HG03139 (cell line): Measurements from ENCODE around the gene CFAP58.

Source experiments
- ATAC-seq: cut with Tn5 transposase; IDR thresholded peaks from one replicate; pipeline ENCODE4 v1.9.1; 2021; ENCODE audit not compliant: unreplicated experiment

The CFAP58 gene, protein sequence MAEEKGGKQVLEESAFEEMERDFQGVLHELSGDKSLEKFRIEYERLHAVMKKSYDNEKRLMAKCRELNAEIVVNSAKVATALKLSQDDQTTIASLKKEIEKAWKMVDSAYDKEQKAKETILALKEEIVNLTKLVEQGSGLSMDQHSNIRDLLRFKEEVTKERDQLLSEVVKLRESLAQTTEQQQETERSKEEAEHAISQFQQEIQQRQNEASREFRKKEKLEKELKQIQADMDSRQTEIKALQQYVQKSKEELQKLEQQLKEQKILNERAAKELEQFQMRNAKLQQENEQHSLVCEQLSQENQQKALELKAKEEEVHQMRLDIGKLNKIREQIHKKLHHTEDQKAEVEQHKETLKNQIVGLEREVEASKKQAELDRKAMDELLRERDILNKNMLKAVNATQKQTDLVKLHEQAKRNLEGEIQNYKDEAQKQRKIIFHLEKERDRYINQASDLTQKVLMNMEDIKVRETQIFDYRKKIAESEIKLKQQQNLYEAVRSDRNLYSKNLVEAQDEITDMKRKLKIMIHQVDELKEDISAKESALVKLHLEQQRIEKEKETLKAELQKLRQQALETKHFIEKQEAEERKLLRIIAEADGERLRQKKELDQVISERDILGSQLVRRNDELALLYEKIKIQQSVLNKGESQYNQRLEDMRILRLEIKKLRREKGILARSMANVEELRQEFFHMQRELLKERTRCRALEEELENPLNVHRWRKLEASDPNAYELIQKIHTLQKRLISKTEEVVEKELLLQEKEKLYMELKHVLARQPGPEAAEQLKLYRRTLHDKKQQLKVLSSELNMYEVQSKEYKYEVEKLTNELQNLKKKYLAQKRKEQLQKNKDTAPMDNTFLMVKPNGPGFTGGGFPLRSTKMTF

DNA sequence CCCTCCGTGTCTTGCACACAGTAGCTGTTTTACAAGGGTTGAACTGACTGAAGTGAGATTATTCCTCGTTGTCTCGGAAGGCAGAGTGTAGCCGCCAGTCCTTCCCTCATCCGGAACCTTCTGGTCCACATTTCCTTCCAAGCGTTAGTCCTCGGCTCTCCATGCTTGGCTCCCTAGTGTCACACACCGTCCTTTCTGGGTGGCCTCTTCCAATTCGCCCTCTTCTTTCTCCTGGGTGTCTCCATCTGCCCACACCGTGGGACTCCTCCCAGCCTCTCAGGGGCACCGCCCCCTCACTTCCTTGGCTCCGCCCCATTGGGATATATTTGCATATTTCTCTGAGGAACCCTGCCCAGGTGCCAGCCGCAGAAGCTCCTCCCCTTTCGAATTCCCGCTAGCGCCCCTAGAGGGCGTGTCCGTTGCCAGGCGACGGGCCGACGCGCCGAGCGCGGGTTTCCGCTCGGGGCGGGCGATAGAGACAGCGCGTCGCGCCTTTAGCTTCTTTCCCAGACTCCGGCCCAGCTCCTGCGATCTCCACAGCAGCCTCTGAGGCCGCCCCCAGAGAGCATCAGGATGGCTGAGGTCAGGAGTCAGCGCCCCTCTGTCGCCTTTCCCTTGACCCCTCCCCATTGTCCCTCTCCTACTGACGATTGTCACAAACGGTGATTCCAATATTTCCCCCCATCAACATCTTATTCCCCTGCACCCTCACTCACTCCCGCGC is at the start of gene CFAP58:
TSS of gene CFAP58 (plus strand) at position 509 of the 724 bp plus-strand sequence. CDS start at position 574, 65 bp downstream.
- ATAC-seq: peak; percentile 51

DNA sequence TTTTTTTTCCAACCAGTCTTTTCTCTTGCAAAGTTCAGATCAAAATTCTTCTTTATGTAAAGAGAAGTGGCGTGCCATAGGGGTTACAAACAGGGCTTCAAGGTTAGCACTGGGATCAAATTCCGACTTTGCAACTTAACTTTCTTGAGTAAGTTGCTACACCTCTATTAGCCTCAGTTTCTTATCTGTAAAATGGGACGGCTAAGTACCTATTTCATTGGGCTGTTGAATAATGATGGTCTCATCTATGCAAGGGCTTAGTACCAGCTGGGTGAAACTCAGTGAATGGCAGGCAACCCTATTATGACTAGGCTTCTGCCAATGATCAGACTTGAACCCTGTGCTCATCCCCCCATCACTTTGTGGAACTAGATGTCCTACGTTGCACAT is 49.3 kb upstream of the CFAP58 start:
- no peak for ATAC-seq

DNA sequence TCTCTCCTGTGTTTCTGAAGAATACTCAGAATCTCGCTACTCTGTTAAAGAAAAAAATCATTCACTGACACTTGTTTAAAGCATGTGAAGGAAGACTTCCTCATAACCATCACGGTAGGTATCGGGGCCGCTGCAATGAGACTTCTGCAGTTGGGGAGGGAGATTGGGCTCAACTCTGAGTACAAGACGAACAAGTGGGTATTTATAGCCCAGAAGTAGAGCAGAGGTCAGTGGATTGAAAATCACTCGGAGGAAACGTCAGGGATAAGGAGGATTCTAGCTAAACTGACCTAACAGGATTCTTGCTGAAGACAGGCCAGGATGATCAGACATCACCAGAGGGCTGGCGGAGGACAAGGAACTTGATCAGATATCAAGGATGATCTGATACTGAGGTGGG is 48.7 kb upstream of the CFAP58 start:
- ATAC-seq: no peak

DNA sequence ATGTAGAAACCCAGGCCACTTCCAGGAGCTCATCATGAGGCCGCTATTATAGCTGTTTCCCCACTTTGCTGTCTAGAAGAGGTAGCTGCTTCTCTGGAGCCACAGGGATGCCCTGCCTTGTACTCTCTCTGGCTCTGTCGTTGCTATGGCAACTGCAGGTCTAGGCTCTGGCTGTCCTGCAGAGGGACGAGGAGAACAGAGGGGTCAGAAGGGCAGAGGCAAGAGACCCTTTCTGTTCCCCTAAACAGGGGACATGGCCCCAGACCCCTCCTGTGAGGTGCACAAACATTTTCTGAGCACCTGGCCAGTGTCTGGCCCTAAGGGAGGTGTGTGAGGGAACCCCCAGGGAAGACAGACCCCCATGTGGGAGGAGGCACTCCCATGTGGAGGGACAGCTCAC is 46.7 kb upstream of the CFAP58 start:
- no peak for ATAC-seq

DNA sequence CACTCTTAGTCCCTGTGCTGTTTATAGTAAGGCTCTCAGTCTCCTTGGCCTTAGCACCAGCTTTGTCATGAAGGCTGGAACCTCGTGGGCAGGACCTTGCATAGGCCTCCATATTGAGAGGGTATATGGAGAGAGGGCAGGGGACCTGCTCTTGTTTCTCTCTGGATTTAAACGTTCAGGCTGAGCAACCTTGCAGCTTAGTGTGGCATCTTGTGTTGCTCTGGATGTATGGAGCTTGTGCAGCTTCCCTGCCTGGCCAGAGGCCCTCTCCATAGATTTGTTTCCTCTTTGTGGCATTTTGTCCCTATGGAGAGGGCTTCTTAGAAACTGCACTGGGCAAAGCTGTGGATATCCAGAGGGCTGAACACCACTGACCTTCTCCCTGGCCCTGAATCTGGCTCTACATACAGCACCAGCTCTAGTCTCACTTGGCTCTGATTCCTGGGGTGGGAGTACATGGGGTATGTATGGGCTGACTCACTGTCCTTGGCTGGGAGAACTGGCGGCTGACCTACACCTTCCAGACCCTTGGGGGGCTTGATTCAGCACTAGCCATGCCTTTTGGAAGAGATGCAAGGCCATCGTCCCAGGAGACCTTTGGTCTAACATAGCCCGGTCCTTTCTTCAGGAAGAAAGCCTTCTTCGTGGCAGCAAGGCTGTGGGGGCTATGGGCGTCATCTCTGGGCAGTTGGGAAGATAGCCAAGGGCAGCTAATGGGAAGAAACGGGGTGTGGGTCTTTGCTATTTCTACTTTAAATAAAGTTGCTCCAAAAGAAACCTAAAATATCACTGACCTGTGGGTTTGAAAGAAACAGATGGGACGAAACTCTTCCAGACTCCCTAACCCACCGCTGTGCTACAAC is 45.8 kb upstream of the CFAP58 start:
- ATAC-seq: no peak

DNA sequence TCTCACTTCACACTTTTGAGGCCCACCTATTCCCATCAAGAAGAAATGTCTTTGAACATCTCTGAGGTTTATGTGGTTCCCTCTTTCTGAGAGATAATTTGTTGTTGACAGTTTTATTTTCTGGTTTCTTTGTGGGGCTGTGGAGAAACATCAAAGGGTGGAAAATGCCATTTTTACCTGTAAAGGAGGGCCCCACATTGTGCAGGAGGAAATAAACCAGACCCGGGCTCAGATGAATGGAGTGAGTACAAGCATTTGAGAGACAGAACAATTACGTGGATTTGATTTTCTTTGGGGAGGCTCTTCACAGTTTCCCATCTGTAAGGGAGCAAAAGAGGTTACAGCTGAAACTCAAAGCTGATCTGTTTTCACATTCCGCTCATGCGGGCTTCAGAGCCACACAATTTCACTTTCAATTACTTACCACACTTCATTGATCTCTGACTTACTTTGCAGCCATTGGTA is 45.2 kb upstream of the CFAP58 start:
- ATAC-seq: peak; percentile 64

DNA sequence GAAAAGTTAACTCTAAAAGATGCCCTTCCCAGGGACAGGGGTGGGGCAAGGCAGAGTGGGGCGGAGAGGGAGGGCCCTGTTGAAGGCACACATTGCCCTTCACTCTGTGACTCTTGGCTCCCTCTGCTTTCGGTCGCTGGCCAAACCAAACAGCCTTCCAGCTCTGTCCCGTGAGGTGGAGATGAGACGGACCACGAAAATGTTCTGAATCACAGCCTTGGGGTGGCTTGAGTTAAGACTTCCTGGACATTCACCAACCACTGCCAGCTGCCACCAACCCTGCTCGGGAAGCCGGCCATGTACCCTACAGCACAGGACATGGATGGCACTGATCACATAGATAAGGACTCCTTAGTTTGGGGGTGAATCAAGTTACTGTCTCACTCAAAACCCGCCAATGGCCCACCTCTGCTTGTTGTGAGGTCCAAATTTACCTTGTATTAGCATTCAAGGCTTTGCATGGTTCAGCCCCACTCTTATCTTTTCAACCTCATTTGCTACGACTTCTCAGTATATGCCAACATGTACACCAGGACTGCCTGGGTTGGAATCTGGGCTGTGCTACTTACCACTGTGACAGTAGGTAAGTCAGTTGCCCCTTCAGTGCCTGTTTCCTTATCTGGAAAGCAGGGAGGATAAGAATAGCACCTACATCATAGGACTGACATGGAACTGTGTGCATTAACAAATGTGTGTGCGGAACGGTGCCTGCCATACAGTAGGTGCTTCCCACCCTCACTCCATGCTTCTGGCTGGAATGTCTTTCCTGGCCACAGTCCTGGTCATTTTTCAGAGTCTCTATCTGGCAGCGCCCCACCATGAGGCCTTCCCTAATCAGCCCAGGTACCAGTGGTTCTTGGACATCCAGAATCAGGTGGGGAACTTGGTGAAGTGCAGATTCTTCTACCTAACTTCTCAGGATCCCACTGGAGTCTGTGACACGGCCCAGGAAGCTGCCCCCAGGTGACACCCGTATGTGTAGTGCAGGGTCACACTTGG is 43.4 kb upstream of the CFAP58 start:
- ATAC-seq: no peak

DNA sequence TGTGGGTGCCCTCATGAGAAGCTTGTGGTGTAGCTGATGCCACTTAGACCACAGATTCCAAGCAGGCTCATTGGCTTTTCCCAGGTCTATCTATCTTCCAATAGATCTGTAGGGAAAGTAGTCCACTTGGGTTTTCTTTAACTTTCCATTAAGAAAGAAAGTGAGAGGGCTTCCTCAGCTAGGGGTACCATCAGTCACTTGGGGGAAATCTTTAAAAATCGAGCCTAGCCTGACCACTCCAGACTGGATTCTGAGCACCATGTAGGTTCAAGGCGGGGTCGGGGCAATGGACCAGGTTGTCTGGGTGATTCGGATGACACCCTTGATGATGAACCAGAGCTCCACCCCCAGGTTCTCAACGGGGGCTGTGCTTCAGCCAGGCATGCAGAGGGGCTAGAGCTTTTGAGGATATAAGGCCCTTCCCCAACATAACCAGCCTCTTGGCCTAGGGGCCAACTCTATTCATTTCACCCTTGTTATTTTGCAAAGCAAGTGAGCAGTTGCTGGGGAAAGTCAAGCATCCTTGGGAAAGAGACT is 42.4 kb upstream of the CFAP58 start:
- no peak for ATAC-seq

DNA sequence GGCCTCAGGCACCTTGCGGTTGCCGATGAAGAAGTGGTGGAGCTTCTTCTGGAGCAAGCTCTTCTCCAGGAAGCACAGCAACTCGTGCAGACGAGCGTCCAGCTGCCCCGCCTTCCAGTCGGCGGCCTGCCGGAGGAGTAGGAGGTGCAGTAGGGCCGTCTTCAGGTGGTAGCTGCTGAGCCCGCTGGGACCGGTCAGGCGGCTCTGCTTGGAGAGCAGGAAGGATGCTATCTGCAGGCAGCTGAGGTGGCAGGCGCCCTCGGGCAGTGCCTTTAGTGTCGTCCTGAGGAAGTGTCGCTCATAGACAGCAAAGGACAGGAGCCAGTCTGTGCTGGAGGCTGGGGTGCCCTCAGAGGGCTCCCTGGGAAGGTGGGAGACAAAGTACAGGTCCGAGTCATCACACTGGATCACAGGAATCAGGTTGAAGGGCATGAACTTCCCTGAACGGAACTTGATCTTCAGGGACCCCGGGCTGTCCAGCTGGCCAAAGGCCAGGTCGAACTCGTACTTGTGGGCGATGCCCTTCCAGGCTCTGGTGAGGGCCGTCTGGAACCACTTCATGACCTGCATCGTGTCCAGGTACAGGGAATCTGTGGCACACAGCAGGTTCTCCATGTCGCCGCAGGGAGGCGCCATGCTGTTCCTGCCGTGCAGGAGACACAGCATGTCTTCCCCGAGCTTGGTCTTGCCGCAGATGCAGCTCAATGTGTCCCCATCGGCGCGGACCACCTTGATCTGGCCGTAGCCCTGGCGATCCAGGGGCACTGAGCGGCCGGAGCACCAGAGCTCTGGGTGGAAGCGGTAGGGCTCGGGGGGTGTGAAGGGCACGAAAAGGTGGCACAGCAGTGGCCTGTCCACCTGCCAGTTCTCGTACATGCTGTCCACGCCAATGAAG is 38.8 kb upstream of the CFAP58 start:
- no peak for ATAC-seq

DNA sequence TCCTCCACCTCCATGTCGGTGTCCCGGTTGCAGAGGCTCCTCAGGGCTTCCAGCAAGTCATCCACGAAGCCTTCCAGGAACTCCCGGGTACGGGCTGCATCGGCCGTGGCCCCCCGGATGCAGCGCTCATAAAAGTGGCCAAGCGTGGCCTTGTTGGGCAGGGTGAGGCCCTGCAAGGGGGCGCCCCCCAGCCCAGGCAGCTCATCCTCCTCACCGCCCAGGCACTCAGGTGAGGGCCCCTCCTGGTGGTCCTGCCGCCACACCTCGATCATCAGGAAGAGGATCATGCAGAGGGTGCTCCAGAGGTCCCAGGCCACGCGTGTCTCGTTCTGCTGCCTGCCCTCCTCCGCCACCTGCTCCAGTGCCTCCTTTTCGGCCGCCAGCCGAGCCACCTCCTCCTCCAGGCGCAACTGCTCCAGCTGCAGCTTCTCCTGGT is 38.1 kb upstream of the CFAP58 start:
- no peak for ATAC-seq

DNA sequence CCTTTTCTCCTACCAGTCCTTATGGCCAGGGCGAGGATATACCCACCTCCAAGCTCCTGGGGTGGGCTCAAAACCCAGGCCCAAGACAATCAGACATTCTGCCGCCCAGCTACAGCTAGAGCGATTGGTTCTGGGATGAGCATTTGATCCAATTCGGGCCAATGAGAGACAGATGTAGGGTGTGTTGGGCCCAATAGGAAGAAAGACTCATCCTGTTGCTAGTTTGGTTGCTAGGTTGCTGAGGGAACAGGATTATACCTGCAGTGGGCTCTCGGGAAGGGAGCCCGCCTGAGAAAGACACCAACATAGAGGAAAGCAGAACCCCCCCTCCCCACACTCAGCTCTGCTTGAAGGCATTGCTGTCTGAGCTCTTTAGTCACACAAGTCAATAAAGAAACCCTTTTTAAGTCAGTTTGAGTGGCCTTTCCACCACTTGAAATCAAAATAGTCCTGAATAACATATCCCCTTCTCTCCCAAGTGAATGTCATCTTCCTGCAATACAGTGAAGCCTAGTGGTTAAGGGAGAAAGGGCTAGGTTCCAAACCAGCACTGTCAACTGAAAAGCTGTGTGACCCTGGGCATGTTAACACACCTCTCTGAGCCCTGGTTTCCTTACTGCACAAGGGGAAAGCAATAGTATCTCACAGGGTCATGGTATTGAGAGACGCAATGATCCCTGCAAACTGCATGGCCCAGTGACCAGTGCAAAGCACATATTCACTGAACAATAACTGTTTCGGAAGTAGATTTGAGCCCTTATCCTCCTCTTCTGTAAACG is 37.1 kb upstream of the CFAP58 start:
- no peak for ATAC-seq

DNA sequence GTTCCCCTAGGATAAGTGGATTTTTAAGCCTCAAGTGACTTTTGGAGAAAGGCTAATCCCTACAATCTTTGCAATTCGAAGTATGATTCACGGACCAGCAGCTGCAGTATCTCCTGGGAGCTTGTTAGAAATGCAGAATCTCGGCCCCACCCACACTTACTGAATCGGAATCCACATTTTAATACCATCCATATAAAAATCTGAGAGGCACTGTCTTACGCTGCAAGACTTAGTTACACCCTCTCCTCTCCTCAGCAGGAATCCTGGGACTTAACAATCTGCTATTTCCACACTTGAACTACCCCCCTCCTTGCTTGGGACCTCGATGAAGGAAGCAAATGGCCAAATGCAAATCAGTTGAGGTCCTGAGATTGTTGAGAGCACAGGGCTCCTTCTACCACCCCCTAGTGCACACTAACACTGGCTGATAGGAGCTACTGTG is 36.3 kb upstream of the CFAP58 start:
- no peak for ATAC-seq

DNA sequence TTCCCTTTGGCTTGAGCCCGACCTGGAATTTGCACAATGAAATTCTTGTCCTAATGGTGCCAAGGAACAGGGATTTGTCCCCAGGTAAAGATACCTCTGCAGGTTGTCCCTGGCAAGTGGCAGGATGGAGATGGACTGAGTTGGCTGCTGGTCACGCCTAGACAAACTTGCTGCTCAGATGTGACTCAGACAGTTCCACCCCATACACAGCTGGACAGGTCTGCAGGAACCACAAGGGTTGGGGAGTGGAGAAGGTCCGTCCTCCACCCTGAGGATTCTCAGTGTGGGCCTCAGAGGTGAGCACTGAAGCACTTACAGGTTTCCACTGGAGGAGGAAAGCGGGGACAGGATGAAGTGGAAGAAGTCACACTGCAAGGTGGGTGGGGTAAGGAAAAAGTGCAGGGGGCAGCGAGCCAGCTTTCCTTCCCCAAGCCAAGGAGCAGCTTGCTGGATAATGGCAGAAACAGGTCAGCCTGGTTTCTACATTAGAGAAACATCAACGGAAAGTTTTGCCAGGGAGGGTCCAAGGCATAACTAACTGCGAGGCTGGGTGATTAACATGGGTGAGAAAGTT is 35.8 kb upstream of the CFAP58 start:
- no peak for ATAC-seq

DNA sequence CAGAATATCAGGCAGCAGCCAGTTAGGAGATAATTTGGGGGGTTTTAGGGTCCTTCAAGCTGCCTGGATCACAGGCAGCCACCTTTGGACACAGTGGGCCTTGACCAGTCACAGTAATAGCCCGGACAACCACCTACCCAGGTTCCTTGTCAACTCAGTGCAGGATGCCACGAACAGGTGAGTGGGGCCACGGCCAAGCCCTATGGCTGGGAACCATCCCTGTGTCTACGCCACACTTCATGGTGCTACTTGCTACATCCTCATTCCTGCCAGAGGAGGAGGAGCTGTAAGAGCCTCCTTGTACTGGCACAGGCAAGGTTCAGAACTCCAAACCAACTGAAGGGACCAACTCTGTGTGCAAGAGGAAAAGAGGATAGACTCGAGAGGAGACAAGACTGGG is 35.3 kb upstream of the CFAP58 start:
- ATAC-seq: no peak

DNA sequence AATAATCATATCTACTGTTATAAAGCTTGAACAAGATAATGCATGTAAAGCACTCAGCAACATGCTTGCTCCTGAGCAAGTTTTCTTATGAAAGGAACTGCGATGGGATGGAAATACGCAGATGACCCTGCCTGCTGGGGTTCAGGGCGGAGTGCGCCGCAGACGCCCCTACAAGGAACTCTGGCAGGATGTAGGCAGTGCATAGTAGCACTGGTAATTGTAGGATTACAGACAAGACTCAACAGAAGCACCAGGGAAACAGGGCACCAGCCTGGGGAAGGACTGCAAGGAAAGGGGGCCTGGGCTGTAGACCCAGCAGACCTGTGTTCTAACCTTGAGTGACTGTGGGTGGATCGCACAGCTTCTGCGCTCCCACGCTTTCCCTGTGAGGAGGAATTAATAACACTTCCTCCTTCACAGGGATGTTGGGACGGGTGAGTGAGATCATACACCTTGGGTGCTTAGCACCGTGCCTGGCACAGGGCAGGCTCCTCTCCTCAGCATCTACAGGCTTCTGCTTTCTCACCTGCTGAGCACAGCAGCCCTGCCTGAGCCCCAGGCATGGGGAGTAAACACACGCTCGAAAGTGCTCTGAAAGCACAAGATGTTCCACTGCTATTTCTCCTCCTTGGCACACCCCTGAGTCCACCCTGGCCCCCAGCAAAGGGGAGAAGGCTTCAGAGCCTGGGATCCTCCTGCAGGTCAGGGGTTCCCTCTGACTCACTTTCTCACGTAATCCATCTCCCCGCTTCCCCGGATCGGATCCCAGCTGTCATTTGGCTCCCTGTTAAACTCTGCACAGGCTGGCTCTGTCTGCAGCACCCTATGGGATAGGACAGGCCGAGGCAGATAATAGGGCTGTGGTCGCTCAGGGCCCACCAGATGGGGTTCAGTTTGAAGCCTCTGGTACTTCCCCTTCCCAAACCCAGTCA is 34.6 kb upstream of the CFAP58 start:
- ATAC-seq: no peak

DNA sequence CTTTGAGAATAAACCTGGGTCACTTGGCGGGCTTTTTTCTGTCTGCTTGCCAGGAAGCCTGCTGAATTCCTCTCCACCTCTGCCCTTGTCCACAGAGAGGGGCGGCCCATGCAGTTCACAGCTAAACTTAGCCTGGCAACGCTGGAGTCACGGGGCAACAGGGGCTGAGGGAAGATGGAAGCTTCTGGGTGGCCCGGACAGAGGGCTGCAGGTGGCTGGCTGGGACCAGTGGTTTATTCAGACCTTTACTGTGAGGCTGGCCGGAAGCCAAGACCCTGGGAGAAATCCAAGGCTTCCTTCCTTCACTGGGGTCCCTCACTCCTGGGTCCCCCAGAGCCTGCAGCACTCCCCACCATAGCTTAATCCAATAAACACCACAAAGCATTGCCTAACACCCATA is 32.4 kb upstream of the CFAP58 start:
- no peak for ATAC-seq
